Esophagus squamous epithelium (tissue), 4 donors: ENCODE measurements around the gene SENP2.

ENCODE experiments used
- CTCF ChIP-seq, 6 experiments: fragments of 450-650 bp in 4 of 6; fragments of 200-600 bp in 2 of 6; sonication (generic) in 2 of 6; IDR thresholded peaks; one replicate each; pipeline ENCODE4 v1.5.1; 2016 to 2019; ENCODE audit warnings: antibody characterized with exemption in 6 of 6, mild to moderate bottlenecking in 4 of 6, moderate library complexity in 4 of 6
- POLR2A ChIP-seq, 4 donors: fragments of 450-650 bp; IDR thresholded peaks; one replicate each; pipeline ENCODE4 v1.6.1; 2017; ENCODE audit warnings: antibody characterized with exemption in 4 of 4, mild to moderate bottlenecking in 4 of 4, moderate library complexity in 3 of 4

- TF ChIP-seq CTCF (IDR thresholded peaks at IDR 0.05): no peak
- no peak for TF ChIP-seq POLR2A (IDR thresholded peaks at IDR 0.05)
Observed at GRCh38 chr3:185540695-185541094, 45.4 kb upstream of the SENP2 start.
